AG09309 (cell line): Measurements from ENCODE around the gene AKR1C4.

Experiments used
- DNase-seq: peaks from one replicate; pipeline ENCODE4 v3.0.0-alpha.2; 2010; ENCODE audit warnings: low read depth
- H3K4me3 ChIP-seq: 2 replicates; pipeline ENCODE4 v1.5.1; 2011; ENCODE audit warnings: mild to moderate bottlenecking, low read depth, low read length, moderate library complexity; ENCODE audit not compliant: control insufficient read depth
- CTCF ChIP-seq: IDR thresholded peaks from 2 replicates; pipeline ENCODE4 v1.5.1; 2011; ENCODE audit warnings: mild to moderate bottlenecking, low read depth, low read length, inconsistent platforms; ENCODE audit not compliant: insufficient read depth, control insufficient read depth; ENCODE audit errors: missing control alignments

Gene AKR1C4

GRCh38 chr10:5265139-5265538 lies 68.5 kb downstream of the AKR1C4 start:
- H3K4me3 ChIP-seq = no peak overlapping the region
- no peak for DNase-seq
- TF ChIP-seq CTCF = no peak

- no peak overlapping the region for H3K4me3 ChIP-seq
- TF ChIP-seq CTCF = no peak
- DNase-seq = no peak
Observed at GRCh38 chr10:5266351-5266750, 69.7 kb downstream of the AKR1C4 start.

- no peak for TF ChIP-seq CTCF
- no peak for DNase-seq
- no peak overlapping the region for H3K4me3 ChIP-seq
Observed at GRCh38 chr10:5266804-5267203, 70.2 kb downstream of the AKR1C4 start.

GRCh38 chr10:5268234-5268633 lies 71.6 kb downstream of the AKR1C4 start:
- TF ChIP-seq CTCF = no peak

More at GRCh38 chr10:5268234-5268633, 71.6 kb downstream of the AKR1C4 start:
- no peak overlapping the region for H3K4me3 ChIP-seq
- DNase-seq = no peak
